Measurements from ENCODE around the gene PYY.

DNA sequence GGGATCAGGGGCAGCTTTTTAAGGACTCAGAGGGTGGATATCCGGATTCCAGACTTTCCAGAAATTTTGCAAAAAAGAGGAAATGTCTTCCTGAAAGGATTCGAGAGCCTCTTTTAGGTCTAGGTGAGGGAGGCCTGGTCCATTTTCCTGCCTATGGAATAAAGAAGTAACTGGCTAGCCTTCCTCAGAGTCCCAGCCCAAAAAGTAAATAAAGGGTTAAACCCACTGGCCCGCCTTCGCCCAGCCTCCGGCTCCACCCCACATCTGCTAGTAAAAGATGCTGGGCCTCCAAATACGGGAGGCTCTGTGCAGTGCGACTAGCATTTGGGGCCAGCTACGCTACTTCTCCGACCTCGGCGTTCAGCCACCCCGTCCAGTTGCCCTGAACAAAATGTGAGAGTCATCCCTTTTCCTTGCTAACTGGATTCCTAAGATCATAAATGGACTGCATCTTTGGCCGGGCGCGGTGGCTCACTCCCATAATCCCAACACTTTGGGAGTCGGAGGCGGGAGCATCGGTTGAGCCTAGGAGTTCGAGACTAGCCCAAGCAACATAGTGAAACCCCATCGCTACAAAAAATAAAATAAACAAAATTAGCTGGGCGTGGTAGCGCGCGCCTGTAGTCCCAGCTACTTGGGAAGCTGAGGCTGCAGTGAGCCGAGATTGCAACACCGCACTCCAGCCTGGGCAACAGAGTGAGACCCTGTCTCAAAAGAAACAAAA, 45.6 kb downstream of the PYY start:
- TF ChIP-seq YY1 (IDR thresholded peaks at IDR 0.05; ENCODE audit: low read depth) (no peak), CREB1 (IDR thresholded peaks at IDR 0.05; ENCODE audit: low read depth) (no peak), TCF12 (IDR thresholded peaks at IDR 0.05; ENCODE audit: low read depth) (no peak), RAD21 (IDR thresholded peaks at IDR 0.05; ENCODE audit: low read depth) (no peak)
- TF ChIP-seq, protein P1, sequence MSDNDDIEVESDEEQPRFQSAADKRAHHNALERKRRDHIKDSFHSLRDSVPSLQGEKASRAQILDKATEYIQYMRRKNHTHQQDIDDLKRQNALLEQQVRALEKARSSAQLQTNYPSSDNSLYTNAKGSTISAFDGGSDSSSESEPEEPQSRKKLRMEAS (IDR thresholded peaks at IDR 0.05) = no peak

Data from Ishikawa (cell line).